Large intestine (tissue), 3 donors: ENCODE data around the gene USP30. TPM values are rescaled to one million over a fixed set of nuclear protein-coding genes. Genes with fewer than 3 reads are reported as not detected.

Source experiments
- DNase-seq, 2 donors: peaks; one replicate each; pipeline versions ENCODE4 v3.0.0 to v3.0.0-alpha.2; 2013
- H3K27ac ChIP-seq: one replicate; pipeline ENCODE4 v1.5.1; 2013; ENCODE audit warnings: low read length
- H3K27me3 ChIP-seq: 2 replicates; pipeline ENCODE4 v1.6.1; 2013; ENCODE audit warnings: low read length; ENCODE audit not compliant: control insufficient read depth, insufficient read depth
- H3K36me3 ChIP-seq: 2 replicates; pipeline ENCODE4 v1.6.1; 2013; ENCODE audit warnings: low read length; ENCODE audit not compliant: control insufficient read depth, insufficient read depth
- H3K4me1 ChIP-seq: one replicate; pipeline ENCODE4 v1.6.1; 2013; ENCODE audit warnings: low read length; ENCODE audit not compliant: control insufficient read depth, insufficient read depth
- H3K4me3 ChIP-seq: one replicate; pipeline ENCODE4 v1.5.1; 2013; ENCODE audit warnings: low read length
- H3K9me3 ChIP-seq: one replicate; pipeline ENCODE4 v1.6.1; 2013; ENCODE audit warnings: mild to moderate bottlenecking, low read depth, low read length, moderate library complexity; ENCODE audit not compliant: control insufficient read depth
- WGBS: methylation state at CpG from one replicate; pipeline ENCODE4 v1.1.5; 2013; ENCODE audit warnings: low lambda C conversion rate; ENCODE audit not compliant: insufficient coverage; 5-methylcytosine and 5-hydroxymethylcytosine counted together
- polyA plus RNA-seq: library from polyadenylated mRNA; unstranded; fragments of 120-200 nt; gene quantifications from one replicate; pipeline ENCODE4 v1.2.1, GENCODE V29; 2013

The USP30 gene
- polyA plus RNA-seq, 1 donor = 22.7 TPM

GRCh38 chr12:109112720-109113465 lies 60.5 kb downstream of the USP30 start:
- Histone ChIP-seq H3K27me3 (no peaks in the 10 kb centered on the region), H3K27ac (no peak overlapping the region), H3K4me3 (no peak overlapping the region), H3K4me1 (peaks cover 37% of the 10 kb centered on the region), H3K36me3 (peaks cover 11% of the 10 kb centered on the region), H3K9me3 (no peaks in the 10 kb centered on the region)
- 91% methylated on average over 6 of the region's 11 CpGs for WGBS
- no peak for DNase-seq

- no CpG with 5 or more reads among the region's 5 CpGs for WGBS
- Histone ChIP-seq H3K36me3 (peaks cover 5% of the 10 kb centered on the region), H3K4me1 (peaks cover 37% of the 10 kb centered on the region), H3K4me3 (no peak overlapping the region), H3K27me3 (no peaks in the 10 kb centered on the region), H3K27ac (peak overlapping the region; percentile 37), H3K9me3 (no peaks in the 10 kb centered on the region)
- DNase-seq = no peak
Observed at GRCh38 chr12:109113661-109114321, 61.4 kb downstream of the USP30 start.

DNA sequence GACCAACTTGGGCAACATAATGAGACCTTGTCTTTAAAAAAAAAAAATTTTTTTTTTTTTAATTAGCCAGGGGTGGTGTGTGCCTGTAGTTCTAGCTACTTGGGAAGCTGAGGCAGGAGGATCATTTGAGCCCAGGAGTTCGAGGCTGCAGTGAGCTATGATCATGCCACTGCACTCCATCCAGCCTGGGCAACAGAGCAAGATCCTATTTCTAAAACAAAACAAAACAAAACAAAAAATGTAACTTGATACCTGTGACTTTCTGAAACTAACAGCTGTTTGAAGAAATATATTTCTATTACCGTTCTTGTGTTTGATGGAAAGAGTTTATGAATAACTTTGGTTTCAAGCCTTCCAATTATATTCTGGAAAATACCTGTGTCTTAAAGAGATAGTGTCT lies 62.3 kb downstream of the USP30 start:
- Histone ChIP-seq H3K36me3 (peaks cover 5% of the 10 kb centered on the region), H3K4me3 (no peak overlapping the region)
- 80% methylated on average over 1 of the region's 2 CpGs for WGBS

DNA sequence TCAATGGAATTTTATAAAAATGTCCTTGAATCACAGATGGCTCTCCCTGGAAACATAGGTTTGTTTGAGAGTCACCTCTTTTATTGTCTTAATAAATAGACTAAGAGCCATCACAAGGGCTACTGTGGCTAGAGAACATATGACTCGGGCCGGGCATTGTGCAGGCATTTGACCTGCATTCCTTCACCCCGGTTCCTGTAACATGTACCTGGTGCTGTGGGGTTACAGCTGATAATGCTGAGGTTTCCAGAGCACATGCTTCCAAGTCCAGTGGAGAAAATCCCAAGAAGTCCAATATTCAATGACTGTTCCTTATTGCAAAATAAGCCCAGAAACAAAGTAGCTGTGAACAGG lies 63.0 kb downstream of the USP30 start:
- Histone ChIP-seq H3K27me3 (no peaks in the 10 kb centered on the region), H3K4me3 (no peak overlapping the region), H3K36me3 (no peaks in the 10 kb centered on the region), H3K27ac (peak overlapping the region; percentile 93), H3K4me1 (peaks cover 37% of the 10 kb centered on the region), H3K9me3 (no peaks in the 10 kb centered on the region)
- WGBS = no CpG with 5 or more reads among the region's 3 CpGs
- peak in 1 of 2 donors; percentile 62 for DNase-seq

More for the DNA sequence above, 62.3 kb downstream of the USP30 start:
- no peak for DNase-seq
- H3K27ac ChIP-seq = peak overlapping the region; percentile 93
- peaks cover 37% of the 10 kb centered on the region for H3K4me1 ChIP-seq
- no peaks in the 10 kb centered on the region for H3K27me3 ChIP-seq
- H3K9me3 ChIP-seq = no peaks in the 10 kb centered on the region

- Histone ChIP-seq H3K9me3 (no peaks in the 10 kb centered on the region), H3K4me1 (peaks cover 37% of the 10 kb centered on the region), H3K27ac (peak within 1 kb of the TSS; percentile 93), H3K4me3 (no peak within 1 kb of the TSS), H3K27me3 (no peaks in the 10 kb centered on the region), H3K36me3 (no peaks in the 10 kb centered on the region)
- DNase-seq = peak; percentile 82 to 92
- WGBS = no CpG with 5 or more reads among the region's 14 CpGs
Observed at GRCh38 chr12:109115758-109116610, 63.6 kb downstream of the USP30 start, which contains the start of gene ACACB. Gene ACACB, plus strand, starts transcription at chr12:109116587. Its CDS starts 22,819 bp downstream, at chr12:109139406.

- Histone ChIP-seq H3K36me3 (peaks cover 1% of the 10 kb centered on the region), H3K4me3 (no peak overlapping the region), H3K9me3 (no peaks in the 10 kb centered on the region), H3K27ac (peak overlapping the region; percentile 93), H3K4me1 (peaks cover 37% of the 10 kb centered on the region), H3K27me3 (no peaks in the 10 kb centered on the region)
- no peak for DNase-seq
- 80% methylated on average over 1 of the region's 12 CpGs for WGBS
Observed at GRCh38 chr12:109116611-109116949, 64.2 kb downstream of the USP30 start.

GRCh38 chr12:109120095-109120494 lies 67.7 kb downstream of the USP30 start:
- H3K9me3 ChIP-seq = no peaks in the 10 kb centered on the region
- H3K4me1 ChIP-seq = peaks cover 23% of the 10 kb centered on the region
- H3K27ac ChIP-seq = no peak overlapping the region
- no peak for DNase-seq
- no peak overlapping the region for H3K4me3 ChIP-seq
- H3K36me3 ChIP-seq = peaks cover 5% of the 10 kb centered on the region
- WGBS = no CpG with 5 or more reads among the region's 2 CpGs
- H3K27me3 ChIP-seq = no peaks in the 10 kb centered on the region

DNA sequence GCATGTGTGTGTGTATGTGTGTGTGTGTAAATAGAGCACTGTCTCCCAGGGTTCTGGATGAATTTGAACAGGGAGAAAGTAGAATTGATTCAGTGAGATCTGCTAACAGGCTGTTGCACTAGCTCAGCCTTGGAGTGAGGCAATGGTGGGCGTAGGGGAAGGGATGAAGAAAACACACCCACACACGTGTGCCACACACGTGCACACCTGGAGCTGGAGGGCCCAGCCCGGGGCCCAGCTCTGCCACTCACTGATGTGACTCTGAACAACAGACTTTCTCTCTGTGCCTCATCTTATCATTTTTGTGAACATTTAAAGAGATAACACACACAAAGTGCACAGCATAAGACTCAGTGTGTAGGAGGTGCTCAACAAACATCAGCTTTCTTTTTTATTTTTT lies 68.2 kb downstream of the USP30 start:
- H3K4me1 ChIP-seq = peaks cover 19% of the 10 kb centered on the region
- WGBS = no CpG with 5 or more reads among the region's 4 CpGs
- H3K27ac ChIP-seq = no peak overlapping the region

GRCh38 chr12:109121346-109121880 lies 69.0 kb downstream of the USP30 start:
- Histone ChIP-seq H3K27me3 (no peaks in the 10 kb centered on the region), H3K4me1 (peaks cover 12% of the 10 kb centered on the region), H3K36me3 (peaks cover 5% of the 10 kb centered on the region), H3K27ac (no peak overlapping the region), H3K4me3 (no peak overlapping the region), H3K9me3 (no peaks in the 10 kb centered on the region)
- WGBS = no CpG with 5 or more reads among the region's 3 CpGs
- no peak for DNase-seq

More for the DNA sequence above, 68.2 kb downstream of the USP30 start:
- DNase-seq = no peak
- Histone ChIP-seq H3K27me3 (no peaks in the 10 kb centered on the region), H3K4me3 (no peak overlapping the region), H3K9me3 (no peaks in the 10 kb centered on the region), H3K36me3 (peaks cover 5% of the 10 kb centered on the region)
